PC-9 (cell line): ENCODE data around the gene SPAG9. TPM values are rescaled to one million over a fixed set of nuclear protein-coding genes. Genes with fewer than 3 reads are reported as not detected.

Source experiments
- BruUV-seq: library from RNA; stranded (reverse); fragments of 400-500 nt; replicated peaks from 2 replicates; lab custom pipeline; 2021; lab: Mats Ljungman, UMichigan
- CTCF ChIA-PET: fragments of 300-600 bp; sonication (Branson Sonifier 250); formaldehyde crosslinking; loops from one replicate; lab custom pipeline; 2022; ENCODE audit warnings: antibody characterized with exemption; lab: Charles Lee
- POLR2A ChIA-PET: fragments of 300-600 bp; sonication (Branson Sonifier 250); formaldehyde crosslinking; loops from one replicate; lab custom pipeline; 2022; ENCODE audit warnings: antibody characterized with exemption; ENCODE audit not compliant: unreplicated experiment; lab: Charles Lee
- DNase-seq, 2 experiments: peaks; one replicate each; pipeline versions ENCODE4 v3.0.0 to v3.0.0-alpha.2; 2015 to 2022; ENCODE audit warnings: mixed read lengths in 1 of 2
- H2AFZ ChIP-seq: fragments of 200-600 bp; sonication (generic); 2 replicates; pipeline ENCODE4 v1.8.1; 2017; ENCODE audit warnings: antibody characterized with exemption
- H3F3A ChIP-seq: fragments of 200-600 bp; sonication (generic); 2 replicates; pipeline ENCODE4 v1.8.1; 2017; ENCODE audit warnings: antibody characterized with exemption, mild to moderate bottlenecking, low read depth; ENCODE audit not compliant: insufficient read depth
- H3K27ac ChIP-seq: fragments of 200-600 bp; sonication (generic); 2 replicates; pipeline ENCODE4 v1.6.1; 2016; ENCODE audit warnings: mixed run types
- H3K27me3 ChIP-seq: fragments of 200-600 bp; sonication (generic); 2 replicates; pipeline ENCODE4 v1.6.1; 2016; ENCODE audit warnings: low read depth, mixed run types; ENCODE audit not compliant: insufficient read depth
- H3K36me3 ChIP-seq: fragments of 200-600 bp; sonication (generic); 2 replicates; pipeline ENCODE4 v1.6.1; 2016; ENCODE audit warnings: low read depth, mixed run types
- H3K4me1 ChIP-seq: fragments of 200-600 bp; sonication (generic); replicated peaks from 2 replicates; pipeline ENCODE4 v1.6.1; 2016; ENCODE audit warnings: mixed run types; ENCODE audit not compliant: insufficient read depth
- H3K4me2 ChIP-seq: fragments of 200-600 bp; sonication (generic); 2 replicates; pipeline ENCODE4 v1.6.1; 2017; ENCODE audit warnings: mixed run types
- H3K4me3 ChIP-seq: fragments of 200-600 bp; sonication (generic); 2 replicates; pipeline ENCODE4 v1.6.1; 2016; ENCODE audit warnings: mixed run types
- H3K79me2 ChIP-seq: fragments of 200-600 bp; sonication (generic); 2 replicates; pipeline ENCODE4 v1.6.1; 2017; ENCODE audit warnings: low read depth, mixed run types
- H3K9me2 ChIP-seq: fragments of 200-600 bp; sonication (generic); 2 replicates; pipeline ENCODE4 v1.8.1; 2017; ENCODE audit warnings: mild to moderate bottlenecking; ENCODE audit not compliant: insufficient read depth
- H3K9me3 ChIP-seq: fragments of 200-600 bp; sonication (generic); 2 replicates; pipeline ENCODE4 v1.8.1; 2016; ENCODE audit warnings: low read depth; ENCODE audit not compliant: insufficient read depth
- H4K20me1 ChIP-seq: fragments of 200-600 bp; sonication (generic); 2 replicates; pipeline ENCODE4 v1.8.1; 2017; ENCODE audit not compliant: insufficient read depth
- CTCF ChIP-seq: fragments of 200-600 bp; sonication (generic); conservative IDR thresholded peaks from 2 replicates; pipeline ENCODE4 v1.6.1; 2017; ENCODE audit warnings: mixed run types, antibody characterized with exemption, mild to moderate bottlenecking, moderate library complexity
- EZH2 ChIP-seq: fragments of 200-600 bp; sonication (generic); IDR thresholded peaks from 2 replicates; pipeline ENCODE4 v1.8.0; 2017; ENCODE audit warnings: antibody characterized with exemption, low read depth
- intact Hi-C: fragments of 100-400 bp; cut with micrococcal nuclease; formaldehyde crosslinking; loops from one replicate; pipeline ENCODE4 v1.10.0; 2022; ENCODE audit not compliant: unreplicated experiment
- total RNA-seq: library from RNA; stranded (reverse); gene quantifications from 2 replicates; pipeline ENCODE4 v1.2.3, GENCODE V29; 2021

Gene SPAG9
- total RNA-seq, 1 experiment from 2014 or later = 51.8 TPM

GRCh38 chr17:51078009-51078592, 42.6 kb downstream of the SPAG9 start:
- Histone ChIP-seq H3K36me3 (peaks cover 17% of the 10 kb centered on the region), H2AFZ (no peak overlapping the region), H3K4me2 (no peak overlapping the region), H3K4me1 (no peaks in the 10 kb centered on the region), H3K79me2 (peaks cover 14% of the 10 kb centered on the region), H4K20me1 (0 out of 2 replicates have a peak, but pooled peaks cover 3% of the 10 kb centered on the region), H3K9me3 (no peaks in the 10 kb centered on the region), H3F3A (peaks cover 13% of the 10 kb centered on the region), H3K27ac (no peak overlapping the region), H3K4me3 (no peak overlapping the region), H3K9me2 (no peaks in the 10 kb centered on the region), H3K27me3 (no peaks in the 10 kb centered on the region)
- CTCF ChIA-PET = interaction anchor here (0.6 kb wide), 1 partner anchor 77 kb away, joined by 3 read pairs; no protein-coding TSS in a partner anchor
- no TSS peak for BruUV-seq
- POLR2A ChIA-PET = no interaction called here
- DNase-seq = no peak
- no peak for TF ChIP-seq CTCF
- no peak for TF ChIP-seq EZH2
- intact Hi-C loops = no loop called here

DNA sequence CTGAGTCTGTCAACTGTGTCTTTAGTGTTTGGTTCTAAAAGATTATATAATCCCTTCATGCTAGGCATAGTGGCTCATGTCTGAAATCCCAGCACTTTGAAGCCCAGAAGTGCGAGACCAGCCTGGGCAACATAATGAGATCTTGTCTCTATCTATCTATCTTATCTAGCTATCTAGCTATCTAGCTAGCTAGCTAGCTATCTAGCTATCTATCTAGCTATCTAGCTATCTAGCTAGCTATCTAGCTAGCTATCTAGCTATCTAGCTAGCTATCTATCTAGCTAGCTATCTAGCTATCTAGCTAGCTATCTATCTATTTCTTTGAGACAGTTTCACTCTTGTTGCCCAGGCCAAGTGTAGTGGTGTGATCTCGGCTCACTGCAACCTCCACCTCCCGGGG, 43.8 kb downstream of the SPAG9 start:
- ChIA-PET POLR2A (interaction anchor here (0.7 kb wide), 1 partner anchor 627 kb away, joined by 3 read pairs; no protein-coding TSS in a partner anchor), CTCF (no interaction called here)
- Histone ChIP-seq H3K79me2 (peaks cover 11% of the 10 kb centered on the region), H3K27me3 (no peaks in the 10 kb centered on the region), H3K9me2 (no peaks in the 10 kb centered on the region), H3K4me2 (no peak overlapping the region), H3K36me3 (peaks cover 17% of the 10 kb centered on the region), H3K4me3 (no peak overlapping the region), H3K4me1 (no peaks in the 10 kb centered on the region), H2AFZ (no peak overlapping the region), H3K9me3 (no peaks in the 10 kb centered on the region), H4K20me1 (peaks cover 3% of the 10 kb centered on the region; the same call in 1 of the 2 replicates), H3F3A (peaks cover 13% of the 10 kb centered on the region), H3K27ac (no peak overlapping the region)
- intact Hi-C loops = no loop called here
- DNase-seq = no peak
- no peak for TF ChIP-seq EZH2
- no peak for TF ChIP-seq CTCF
- no TSS peak for BruUV-seq

GRCh38 chr17:51071556-51071955, 49.1 kb downstream of the SPAG9 start:
- H2AFZ ChIP-seq = no peak overlapping the region
- no peaks in the 10 kb centered on the region for H3K27me3 ChIP-seq
- H3K9me3 ChIP-seq = no peaks in the 10 kb centered on the region
- DNase-seq = no peak
- H3K4me2 ChIP-seq = no peak overlapping the region
- H3K4me3 ChIP-seq = no peak overlapping the region
- no peaks in the 10 kb centered on the region; the same call in 1 of the 2 replicates for H4K20me1 ChIP-seq
- ChIA-PET POLR2A (no interaction called here), CTCF (no interaction called here)
- intact Hi-C loops = no loop called here
- no peaks in the 10 kb centered on the region for H3K36me3 ChIP-seq
- H3K9me2 ChIP-seq = no peaks in the 10 kb centered on the region
- TF ChIP-seq CTCF = no peak
- TF ChIP-seq EZH2 = no peak
- no peak overlapping the region for H3K27ac ChIP-seq
- BruUV-seq = no TSS peak
- peaks cover 26% of the 10 kb centered on the region for H3K79me2 ChIP-seq
- no peaks in the 10 kb centered on the region for H3K4me1 ChIP-seq
- peaks cover 4% of the 10 kb centered on the region for H3F3A ChIP-seq
